Endothelial cell of umbilical vein (primary cell): ENCODE measurements around the gene CTBP2.

Experiments used
- CTCF ChIP-seq, 2 donors: IDR thresholded peaks; 1 replicate in 1 of 2; 2 replicates in 1 of 2; pipeline ENCODE4 v1.5.1; 2011; ENCODE audit warnings: low read length in 2 of 2, mild to moderate bottlenecking in 2 of 2, moderate library complexity in 2 of 2, control low read depth in 1 of 2, inconsistent platforms in 1 of 2, low read depth in 1 of 2; ENCODE audit not compliant: insufficient read depth in 1 of 2; ENCODE audit errors: extremely low read depth in 1 of 2
- EZH2 ChIP-seq: IDR thresholded peaks from 2 replicates; pipeline ENCODE4 v1.6.1; 2012; ENCODE audit warnings: borderline replicate concordance, low read depth, mild to moderate bottlenecking, moderate library complexity, low read length, inconsistent platforms; ENCODE audit not compliant: severe bottlenecking
- JUN ChIP-seq: IDR thresholded peaks from 2 replicates; pipeline ENCODE4 v1.6.1; 2011; ENCODE audit warnings: borderline replicate concordance, low read depth; ENCODE audit not compliant: insufficient read length, insufficient read depth
- MAX ChIP-seq: IDR thresholded peaks from 2 replicates; pipeline ENCODE4 v1.6.1; 2011; ENCODE audit not compliant: insufficient read depth, insufficient read length
- MYC ChIP-seq: IDR thresholded peaks from one replicate; pipeline ENCODE4 v1.6.1; 2011; ENCODE audit warnings: mild to moderate bottlenecking, low read depth, low read length
- POLR2A ChIP-seq: IDR thresholded peaks from 2 replicates; pipeline ENCODE4 v1.6.1; 2012; ENCODE audit warnings: low read depth, mild to moderate bottlenecking, control low read depth, low read length
- POLR2AphosphoS5 ChIP-seq: IDR thresholded peaks from 2 replicates; pipeline ENCODE4 v1.6.1; 2012; ENCODE audit warnings: low read depth, mild to moderate bottlenecking, control low read depth, low read length, moderate library complexity; ENCODE audit not compliant: insufficient read depth

- no peak for TF ChIP-seq CTCF (IDR thresholded peaks at IDR 0.05; ENCODE audit: extremely low read depth in 1 of 2, insufficient read depth in 1 of 2, low read depth in 1 of 2, low read length in 2 of 2)
- TF ChIP-seq POLR2AphosphoS5, result no peak
- TF ChIP-seq MAX, result no peak
- TF ChIP-seq POLR2A, result no peak
- TF ChIP-seq EZH2, result no peak
- no peak for TF ChIP-seq JUN
- TF ChIP-seq MYC, result no peak
Observed at GRCh38 chr10:125007436-125007835, 152.9 kb downstream of the CTBP2 start.
